ENCODE results near the gene TMEM259.

TMEM259 gene

GRCh38 chr19:1049106-1049505, 28.2 kb upstream of the TMEM259 start:
- no peak for TF ChIP-seq CTCF (IDR thresholded peaks at IDR 0.05; ENCODE audit: control insufficient read depth, extremely low read depth, insufficient read depth)
- DNase-seq (ENCODE audit: low read depth) = no peak
- no peak overlapping the region for H3K4me3 ChIP-seq (ENCODE audit: low read depth, low read length)

DNA sequence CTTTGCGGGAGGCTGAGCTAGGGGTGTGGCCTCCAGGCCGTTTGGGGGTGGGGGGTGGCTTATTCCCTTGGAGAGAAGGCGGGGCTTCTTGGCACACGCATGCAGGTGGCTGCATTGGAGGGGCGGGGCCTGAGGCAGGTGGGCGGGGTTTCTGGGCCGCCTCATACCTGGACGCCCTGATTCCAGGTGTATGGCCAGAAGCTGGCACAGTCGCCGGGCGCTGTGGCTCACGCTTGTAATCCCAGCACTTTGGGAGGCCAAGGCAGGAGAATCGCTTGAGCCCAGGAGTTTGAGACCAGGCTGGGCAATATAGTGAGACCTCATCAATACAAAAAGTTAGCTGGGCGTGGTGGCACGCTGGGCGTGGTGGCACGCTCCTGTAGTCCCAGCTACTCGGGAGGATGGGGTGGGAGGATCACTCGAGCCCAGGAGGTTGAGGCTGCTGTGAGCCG, 26.8 kb upstream of the TMEM259 start:
- DNase-seq (ENCODE audit: low read depth) = no peak
- no peak for TF ChIP-seq CTCF (IDR thresholded peaks at IDR 0.05; ENCODE audit: control insufficient read depth, extremely low read depth, insufficient read depth)
- H3K4me3 ChIP-seq (ENCODE audit: low read depth, low read length) = no peak overlapping the region

DNA sequence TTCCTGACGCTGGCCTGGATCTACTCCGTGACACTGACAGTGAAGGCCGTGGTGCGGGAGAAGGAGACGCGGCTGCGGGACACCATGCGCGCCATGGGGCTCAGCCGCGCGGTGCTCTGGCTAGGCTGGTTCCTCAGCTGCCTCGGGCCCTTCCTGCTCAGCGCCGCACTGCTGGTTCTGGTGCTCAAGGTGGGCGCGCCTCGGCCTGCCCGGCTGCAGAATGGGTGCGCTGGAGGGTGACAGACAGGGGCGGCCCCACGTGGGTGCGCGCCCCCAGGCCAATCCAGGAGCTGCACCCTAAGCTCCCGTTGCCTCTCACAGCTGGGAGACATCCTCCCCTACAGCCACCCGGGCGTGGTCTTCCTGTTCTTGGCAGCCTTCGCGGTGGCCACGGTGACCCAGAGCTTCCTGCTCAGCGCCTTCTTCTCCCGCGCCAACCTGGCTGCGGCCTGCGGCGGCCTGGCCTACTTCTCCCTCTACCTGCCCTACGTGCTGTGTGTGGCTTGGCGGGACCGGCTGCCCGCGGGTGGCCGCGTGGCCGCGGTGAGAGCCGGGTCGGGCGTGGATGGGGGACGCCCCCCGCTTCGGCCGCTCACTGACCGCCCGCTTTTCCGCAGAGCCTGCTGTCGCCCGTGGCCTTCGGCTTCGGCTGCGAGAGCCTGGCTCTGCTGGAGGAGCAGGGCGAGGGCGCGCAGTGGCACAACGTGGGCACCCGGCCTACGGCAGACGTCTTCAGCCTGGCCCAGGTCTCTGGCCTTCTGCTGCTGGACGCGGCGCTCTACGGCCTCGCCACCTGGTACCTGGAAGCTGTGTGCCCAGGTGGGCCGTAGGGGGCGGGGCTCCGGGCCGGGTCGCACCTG, 26.1 kb upstream of the TMEM259 start:
- H3K4me3 ChIP-seq (ENCODE audit: low read depth, low read length) = no peak overlapping the region
- no peak for DNase-seq (ENCODE audit: low read depth)
- TF ChIP-seq CTCF (IDR thresholded peaks at IDR 0.05; ENCODE audit: control insufficient read depth, extremely low read depth, insufficient read depth) = no peak

DNA sequence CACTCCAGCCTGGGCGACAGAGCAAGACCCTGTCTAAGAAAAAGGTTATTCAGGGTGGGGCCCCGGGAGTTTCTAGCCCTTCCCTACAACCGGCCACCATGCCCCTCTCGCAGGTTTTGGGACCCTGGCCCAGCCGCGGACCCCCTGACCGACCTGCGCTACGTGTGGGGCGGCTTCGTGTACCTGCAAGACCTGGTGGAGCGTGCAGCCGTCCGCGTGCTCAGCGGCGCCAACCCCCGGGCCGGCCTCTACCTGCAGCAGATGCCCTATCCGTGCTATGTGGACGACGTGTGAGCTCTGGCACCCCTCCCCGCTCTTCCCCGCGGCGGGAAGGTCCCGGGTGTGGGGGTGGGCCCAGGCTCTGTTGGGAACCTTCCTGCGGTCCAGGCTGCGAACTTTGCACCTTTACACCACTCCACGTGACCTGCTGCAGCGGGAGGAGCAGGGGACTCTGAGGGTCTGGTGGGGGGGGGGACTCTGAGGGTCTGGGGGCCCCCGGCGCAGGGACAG, 25.2 kb upstream of the TMEM259 start:
- DNase-seq (ENCODE audit: low read depth) = no peak
- H3K4me3 ChIP-seq (ENCODE audit: low read depth, low read length) = no peak overlapping the region
- TF ChIP-seq CTCF (IDR thresholded peaks at IDR 0.05; ENCODE audit: control insufficient read depth, extremely low read depth, insufficient read depth) = no peak

DNA sequence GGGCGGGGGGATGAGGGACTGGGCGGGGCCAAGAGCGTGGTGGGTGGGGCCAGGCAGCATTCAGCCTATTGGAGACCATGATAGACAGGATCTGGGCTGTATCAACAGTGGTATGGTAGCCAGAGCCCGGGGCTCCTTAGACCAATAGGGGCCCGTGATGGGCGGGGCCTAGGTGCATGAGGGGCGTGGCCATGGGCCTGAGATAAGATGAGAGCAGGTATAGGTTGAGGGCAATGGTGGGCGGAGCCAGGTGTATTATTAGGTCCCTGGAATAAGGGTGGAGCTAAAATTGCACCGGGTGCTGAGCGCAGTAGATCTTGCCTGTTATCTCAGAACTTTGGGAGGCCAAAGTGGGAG, 24.3 kb upstream of the TMEM259 start:
- no peak for TF ChIP-seq CTCF (IDR thresholded peaks at IDR 0.05; ENCODE audit: control insufficient read depth, extremely low read depth, insufficient read depth)
- no peak overlapping the region for H3K4me3 ChIP-seq (ENCODE audit: low read depth, low read length)
- DNase-seq (ENCODE audit: low read depth) = no peak

DNA sequence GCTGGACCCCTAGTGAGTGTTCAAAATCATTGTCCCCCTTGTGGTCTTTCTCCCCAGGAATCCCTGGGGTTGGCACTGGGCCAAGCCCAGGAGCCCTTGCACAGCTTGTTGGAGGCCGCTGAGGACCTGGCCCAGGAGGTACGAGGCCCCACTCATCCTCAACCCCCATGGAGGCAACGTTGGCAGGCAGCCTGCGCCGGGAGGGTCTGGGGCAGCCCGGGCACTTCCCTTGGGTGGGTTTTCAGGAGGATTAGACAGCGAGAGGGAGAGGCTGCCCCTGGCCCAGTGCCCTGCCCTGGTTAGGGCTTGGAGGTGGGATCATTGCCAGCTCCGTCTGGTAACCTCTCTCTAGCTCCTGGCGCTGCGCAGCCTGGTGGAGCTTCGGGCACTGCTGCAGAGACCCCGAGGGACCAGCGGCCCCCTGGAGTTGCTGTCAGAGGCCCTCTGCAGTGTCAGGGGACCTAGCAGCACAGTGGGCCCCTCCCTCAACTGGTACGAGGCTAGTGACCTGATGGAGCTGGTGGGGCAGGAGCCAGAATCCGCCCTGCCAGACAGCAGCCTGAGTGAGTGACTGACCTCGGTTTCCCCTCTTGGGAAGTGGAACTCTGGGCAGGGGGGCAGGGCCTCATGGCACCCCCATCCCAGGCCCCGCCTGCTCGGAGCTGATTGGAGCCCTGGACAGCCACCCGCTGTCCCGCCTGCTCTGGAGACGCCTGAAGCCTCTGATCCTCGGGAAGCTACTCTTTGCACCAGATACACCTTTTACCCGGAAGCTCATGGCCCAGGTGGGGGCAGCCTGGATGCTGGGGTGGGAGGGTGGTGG, 22.0 kb upstream of the TMEM259 start:
- H3K4me3 ChIP-seq (ENCODE audit: low read depth, low read length) = no peak overlapping the region
- no peak for TF ChIP-seq CTCF (IDR thresholded peaks at IDR 0.05; ENCODE audit: control insufficient read depth, extremely low read depth, insufficient read depth)
- no peak for DNase-seq (ENCODE audit: low read depth)

Measured in LNCaP clone FGC (cell line).